IPS-11a (cell line): ENCODE measurements around the gene CHMP6.

ENCODE experiments used
- H3K4me3 ChIP-seq: one replicate; pipeline ENCODE4 v1.5.1; 2013; ENCODE audit warnings: low read depth, low read length, control low read depth

Gene CHMP6

DNA sequence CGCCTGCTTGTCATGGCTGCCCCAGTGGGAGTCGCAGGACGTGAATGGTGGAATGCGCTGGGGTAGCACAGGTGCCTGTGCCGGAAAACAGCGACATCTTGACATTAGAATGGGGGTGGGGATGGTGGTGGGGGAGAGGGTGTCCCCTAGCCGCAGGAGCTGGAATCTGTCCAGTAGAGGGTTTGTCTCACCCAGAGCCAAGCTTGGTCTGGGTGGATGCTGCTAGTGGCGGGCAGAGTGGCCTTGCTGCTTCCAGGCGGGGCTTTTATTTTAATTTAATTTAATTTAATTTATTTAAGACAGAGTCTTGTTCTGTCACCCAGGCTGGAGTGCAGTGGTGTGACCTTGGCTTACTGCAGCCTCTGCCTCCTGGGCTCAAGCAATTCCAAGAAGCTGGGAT lies 51.0 kb downstream of the CHMP6 start:
- no peak overlapping the region for H3K4me3 ChIP-seq

DNA sequence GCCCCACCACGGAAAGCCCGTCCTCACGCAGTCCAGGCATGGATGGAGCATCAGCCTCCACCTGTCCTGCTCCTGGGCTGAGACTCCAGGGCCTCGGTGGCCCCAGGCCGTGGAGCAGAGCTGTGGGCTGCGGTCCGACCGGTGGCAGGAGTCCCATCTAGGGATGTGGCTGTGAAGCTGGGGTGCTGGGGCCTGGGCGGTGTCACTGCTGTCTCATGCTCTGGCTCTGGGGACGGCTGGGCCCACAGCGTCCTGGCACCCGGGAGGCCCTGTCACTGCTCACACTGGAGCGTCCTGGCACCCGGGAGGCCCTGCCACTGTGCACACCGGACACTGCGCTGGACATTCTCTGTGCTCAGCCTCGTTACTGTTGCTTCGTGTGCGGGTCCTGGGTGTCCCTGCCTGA lies 51.7 kb downstream of the CHMP6 start:
- no peak overlapping the region for H3K4me3 ChIP-seq

DNA sequence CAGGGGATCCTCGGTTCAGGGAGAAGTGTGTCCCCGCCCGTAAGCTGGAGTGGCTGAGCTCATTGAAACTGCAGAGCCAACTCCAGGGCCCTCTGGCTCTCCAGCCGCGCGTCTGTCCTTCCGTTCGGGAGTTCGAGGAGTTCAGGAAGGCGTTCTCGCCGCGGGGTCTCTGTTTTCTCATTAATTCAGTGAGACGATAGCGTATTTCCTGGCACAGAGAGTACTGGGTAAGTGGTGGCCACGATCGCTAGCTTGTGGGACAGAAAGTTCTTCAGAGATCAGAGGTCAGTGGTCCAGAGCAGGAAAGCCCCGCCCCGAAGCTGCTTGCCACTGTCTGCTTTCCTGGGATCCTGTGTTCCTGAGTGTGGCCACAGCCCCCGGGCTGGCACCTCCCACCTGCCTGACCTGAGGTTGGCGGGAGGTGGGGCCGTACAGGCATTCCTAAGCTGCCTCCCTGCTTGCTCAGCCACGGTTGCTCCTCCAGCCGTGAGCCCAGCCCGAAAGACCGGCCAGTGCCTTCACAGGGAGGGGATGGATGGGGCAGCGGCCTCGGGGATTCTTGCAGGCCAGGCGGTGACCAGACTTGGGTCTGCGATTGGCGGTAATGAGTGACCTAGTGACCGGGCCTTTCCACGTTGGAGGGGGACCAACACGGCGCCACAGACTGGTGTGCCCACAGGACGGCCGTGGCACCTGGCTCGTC lies 52.2 kb downstream of the CHMP6 start:
- H3K4me3 ChIP-seq, result no peak overlapping the region

DNA sequence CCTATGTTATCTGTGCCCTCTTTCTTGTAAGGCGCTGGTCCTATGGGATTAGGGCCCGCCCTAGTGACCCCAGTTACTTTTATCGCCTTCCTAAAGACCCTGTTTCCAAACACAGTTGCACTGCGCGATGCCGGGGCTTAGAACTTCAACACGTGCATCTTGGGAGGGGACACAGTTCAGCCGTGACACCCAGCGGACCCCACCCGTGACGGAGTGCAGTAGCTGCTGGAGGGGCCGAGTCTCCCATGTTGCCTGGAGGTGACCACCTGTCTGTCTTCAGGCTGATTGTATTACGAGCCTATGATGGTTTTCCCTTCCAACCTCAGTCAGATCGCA lies 52.8 kb downstream of the CHMP6 start:
- no peak overlapping the region for H3K4me3 ChIP-seq

DNA sequence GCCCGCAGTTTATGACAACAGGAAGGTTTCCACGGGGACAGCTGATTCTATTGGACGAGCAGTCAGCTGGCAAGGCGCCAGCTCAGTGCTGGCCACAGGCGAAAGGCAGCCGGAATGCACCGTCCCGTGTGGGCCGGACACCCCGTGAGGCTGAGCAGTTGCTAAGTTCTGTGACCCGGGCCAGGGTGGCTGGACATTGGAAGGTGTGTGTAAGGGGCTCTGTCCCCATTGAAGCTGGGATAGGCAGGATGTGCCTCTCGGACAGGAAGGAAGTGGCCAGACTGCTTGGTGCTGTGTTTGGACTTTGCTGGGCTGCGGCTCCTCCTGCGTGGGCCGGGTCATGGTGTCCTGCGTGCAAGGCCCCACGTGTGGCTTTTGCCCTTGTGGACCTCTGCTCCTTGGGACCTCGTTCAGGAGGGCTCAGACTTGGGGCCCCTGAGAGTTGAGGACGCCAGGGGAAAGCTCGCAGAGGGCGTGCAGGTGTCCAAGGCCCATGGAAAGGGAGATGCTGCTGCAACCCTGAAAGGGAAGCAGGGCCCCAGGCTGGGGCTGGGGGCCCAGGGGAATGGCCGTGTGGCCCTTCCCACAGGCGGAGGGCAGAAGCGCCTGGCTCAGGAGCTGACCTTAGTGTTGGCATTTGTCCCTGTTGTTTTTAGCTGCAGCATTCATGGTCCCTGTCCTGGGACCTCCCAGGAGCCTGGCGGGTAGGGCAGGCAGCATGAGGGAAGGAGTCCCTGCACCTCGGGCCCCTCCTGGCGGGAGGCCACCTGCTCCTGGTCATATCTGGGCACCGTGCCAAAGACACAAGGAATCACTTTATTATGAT lies 53.3 kb downstream of the CHMP6 start:
- no peak overlapping the region for H3K4me3 ChIP-seq

DNA sequence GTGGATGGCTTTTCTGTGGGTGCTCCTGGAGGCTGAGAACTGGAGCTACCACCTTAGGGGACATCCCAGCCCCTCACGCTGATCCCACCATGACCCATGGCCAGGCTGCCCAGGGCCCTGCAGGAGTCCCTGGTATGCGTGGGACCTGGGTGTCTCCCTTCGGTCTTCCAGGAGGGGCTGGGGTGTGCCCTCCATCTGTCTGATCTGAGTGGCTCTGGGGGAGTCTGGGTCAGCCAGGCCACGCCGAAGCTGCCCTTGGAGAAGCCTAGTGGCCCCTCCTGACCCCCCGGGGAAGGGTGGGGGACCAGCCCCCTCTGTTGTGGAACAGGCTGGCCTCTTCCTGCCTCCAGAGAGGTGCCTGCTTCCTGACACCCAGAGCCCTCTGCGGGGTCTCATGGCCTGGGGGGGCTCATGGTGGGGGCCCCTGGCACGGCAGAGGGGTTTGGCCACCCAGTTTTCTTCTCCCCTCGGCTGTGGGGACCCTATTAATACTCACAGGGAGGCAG lies 54.0 kb downstream of the CHMP6 start:
- no peak overlapping the region for H3K4me3 ChIP-seq

DNA sequence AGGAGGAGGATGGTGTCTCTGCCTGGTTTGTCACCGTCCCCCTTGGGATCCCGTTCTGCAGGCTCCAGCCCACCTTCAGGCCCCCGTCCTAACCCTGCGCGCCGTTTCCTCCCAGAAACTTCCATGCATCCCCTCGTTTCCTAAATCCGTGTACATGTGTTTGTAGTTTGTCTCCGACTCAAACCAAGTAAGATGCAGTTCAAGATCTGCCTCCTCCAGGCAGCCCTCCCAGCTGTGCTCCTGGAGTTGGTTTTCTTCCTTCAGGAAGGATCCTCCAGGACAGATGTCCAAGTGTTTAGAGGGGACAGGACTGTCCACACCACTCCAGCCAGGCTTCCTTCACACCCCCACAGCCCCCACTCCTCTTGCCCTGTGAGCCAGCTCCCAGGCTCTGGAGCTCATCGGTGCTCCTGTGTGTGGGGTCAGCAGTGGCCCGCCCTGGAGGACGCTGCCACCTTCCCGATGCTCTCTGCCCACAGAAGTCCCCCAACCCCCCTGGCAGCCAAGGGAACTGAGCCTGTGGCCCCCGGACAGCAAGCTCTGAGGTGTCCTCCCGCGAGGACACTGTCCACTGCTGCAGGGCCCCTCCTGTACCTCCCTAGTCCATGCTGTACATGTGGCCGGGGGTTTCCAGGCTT lies 54.6 kb downstream of the CHMP6 start:
- no peak overlapping the region for H3K4me3 ChIP-seq

DNA sequence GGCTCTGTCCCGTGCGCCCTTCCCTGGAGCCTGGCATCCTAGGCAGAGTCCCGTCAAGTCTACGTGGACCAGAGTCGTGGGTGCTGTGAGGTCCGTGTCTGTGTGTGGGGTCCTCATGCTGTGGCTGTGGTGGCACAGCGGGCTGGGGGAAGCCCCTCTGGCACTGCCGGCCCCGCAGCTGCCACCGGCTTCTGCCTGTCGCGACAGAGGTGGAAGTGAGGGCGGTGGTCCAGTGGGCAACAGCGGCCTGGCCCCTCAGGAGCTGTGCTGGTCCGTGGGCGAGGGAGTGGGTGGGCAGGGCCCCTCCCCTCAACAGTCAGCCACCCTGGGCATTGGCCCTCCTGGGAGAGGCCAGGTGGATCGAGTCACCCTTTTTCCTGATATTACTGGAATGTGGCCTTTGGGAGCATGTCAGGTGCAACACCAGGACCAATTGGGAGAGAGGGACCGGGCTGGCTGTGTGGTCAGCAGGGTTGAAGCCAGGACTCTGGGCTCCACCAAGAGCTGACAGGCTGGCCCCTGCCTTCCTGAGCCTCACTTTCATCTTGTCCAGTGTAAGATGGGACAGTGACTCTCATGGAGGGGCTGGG lies 55.2 kb downstream of the CHMP6 start:
- no peak overlapping the region for H3K4me3 ChIP-seq

DNA sequence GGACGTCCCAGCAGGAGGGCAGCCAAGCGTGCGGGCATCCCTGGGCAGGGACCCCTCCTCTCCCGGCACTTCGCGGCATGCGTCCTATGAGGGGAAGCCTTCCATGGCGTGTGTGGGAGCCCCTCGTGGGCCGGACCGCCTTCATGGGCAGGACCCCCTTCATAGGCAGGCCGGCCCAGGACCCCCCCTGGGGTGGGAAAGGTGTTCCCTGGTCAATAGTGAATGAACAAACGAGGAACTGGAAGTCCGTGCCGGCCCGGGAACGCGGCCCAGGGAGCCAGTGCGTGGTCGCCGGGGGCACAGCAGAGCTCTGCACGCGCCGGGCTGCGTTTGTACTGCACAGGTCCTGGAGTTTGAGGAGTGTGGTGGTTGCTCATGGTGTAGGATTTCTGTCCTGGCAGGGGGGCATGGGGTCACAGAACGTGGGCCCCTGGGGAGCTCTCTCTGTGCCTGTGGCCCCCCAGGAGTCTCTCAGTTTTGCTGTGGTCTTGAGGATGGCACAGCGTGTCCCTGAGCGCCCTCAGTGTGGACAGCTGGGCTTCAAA lies 57.3 kb downstream of the CHMP6 start:
- no peak overlapping the region for H3K4me3 ChIP-seq

DNA sequence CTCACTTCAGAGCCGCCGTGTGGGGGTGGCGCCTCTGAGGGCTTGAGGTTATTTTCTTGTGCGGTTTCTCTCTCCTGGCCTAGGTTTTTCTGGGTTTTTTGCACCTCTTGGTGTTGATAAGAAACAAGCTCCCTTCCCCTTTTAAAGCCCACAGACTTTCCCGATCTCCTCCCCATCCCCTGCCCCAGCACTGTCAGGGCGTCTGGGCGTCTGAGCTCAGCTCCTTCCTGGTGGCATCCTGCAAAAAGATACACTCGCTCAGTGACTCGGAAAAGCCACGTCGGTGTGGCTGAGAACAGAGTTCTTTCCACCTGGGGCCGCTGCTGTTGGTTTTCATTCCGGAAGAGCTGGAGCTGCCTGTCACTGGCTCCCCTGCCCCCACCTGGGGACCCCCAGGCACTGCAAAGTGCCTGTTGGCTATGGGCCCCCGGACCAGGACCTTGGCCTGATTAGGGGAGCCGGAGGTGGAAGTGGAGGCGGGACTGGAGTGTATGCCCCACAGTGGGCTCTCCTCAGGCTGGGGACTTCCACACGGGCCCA lies 57.8 kb downstream of the CHMP6 start:
- no peak overlapping the region for H3K4me3 ChIP-seq
